Neural progenitor cell (in vitro differentiated cells): Measurements from ENCODE around the gene CYBRD1. TPM values are rescaled to one million over a fixed set of nuclear protein-coding genes. Genes with fewer than 3 reads are reported as not detected.

Source experiments
- DNase-seq: peaks from one replicate; pipeline ENCODE4 v3.0.0-alpha.2; 2016; ENCODE audit warnings: low spot score
- H2AFZ ChIP-seq: fragments of 200-600 bp; sonication (generic); replicated peaks from 2 replicates; pipeline ENCODE4 v1.6.1; 2016; ENCODE audit warnings: antibody characterized with exemption
- H3F3A ChIP-seq: fragments of 200-600 bp; sonication (generic); 2 replicates; pipeline ENCODE4 v1.6.1; 2016; ENCODE audit warnings: antibody characterized with exemption, low read depth
- H3K27ac ChIP-seq: fragments of 200-600 bp; sonication (generic); 2 replicates; pipeline ENCODE4 v1.5.1; 2016; ENCODE audit warnings: mild to moderate bottlenecking
- H3K27me3 ChIP-seq: fragments of 200-600 bp; sonication (generic); 2 replicates; pipeline ENCODE4 v1.6.1; 2016; ENCODE audit warnings: mild to moderate bottlenecking, moderate library complexity
- H3K36me3 ChIP-seq: fragments of 200-600 bp; sonication (generic); 2 replicates; pipeline ENCODE4 v1.5.1; 2016
- H3K4me1 ChIP-seq: fragments of 200-600 bp; sonication (generic); 2 replicates; pipeline ENCODE4 v1.6.1; 2016; ENCODE audit warnings: mixed run types
- H3K4me2 ChIP-seq: fragments of 200-600 bp; sonication (generic); 2 replicates; pipeline ENCODE4 v1.6.1; 2016
- H3K4me3 ChIP-seq: fragments of 200-600 bp; sonication (generic); 2 replicates; pipeline ENCODE4 v1.5.1; 2016
- H3K79me2 ChIP-seq: fragments of 200-600 bp; sonication (generic); 2 replicates; pipeline ENCODE4 v1.6.1; 2016; ENCODE audit warnings: low read depth
- H3K9ac ChIP-seq: fragments of 200-600 bp; sonication (generic); 2 replicates; pipeline ENCODE4 v1.6.1; 2016
- H3K9me3 ChIP-seq: fragments of 200-600 bp; sonication (generic); 2 replicates; pipeline ENCODE4 v1.5.1; 2016; ENCODE audit warnings: low read depth
- H4K20me1 ChIP-seq: fragments of 200-600 bp; sonication (generic); 2 replicates; pipeline ENCODE4 v1.6.1; 2016; ENCODE audit warnings: low read depth
- H3K27ac Mint-ChIP-seq: 3 replicates; pipeline ENCODE4 v1.8.0; 2021; ENCODE audit warnings: mixed read lengths
- H3K27me3 Mint-ChIP-seq: 2 replicates; pipeline ENCODE4 v1.8.0; 2022; ENCODE audit warnings: low read depth, mild to moderate bottlenecking, inconsistent platforms, moderate library complexity, mixed read lengths; ENCODE audit not compliant: insufficient read depth
- H3K36me3 Mint-ChIP-seq: 3 replicates; pipeline ENCODE4 v1.8.0; 2021; ENCODE audit warnings: mixed read lengths
- H3K4me1 Mint-ChIP-seq: 3 replicates; pipeline ENCODE4 v1.8.0; 2021; ENCODE audit warnings: mixed read lengths
- H3K4me3 Mint-ChIP-seq: 3 replicates; pipeline ENCODE4 v1.8.0; 2021; ENCODE audit warnings: mild to moderate bottlenecking, moderate library complexity, mixed read lengths
- H3K9me3 Mint-ChIP-seq: 3 replicates; pipeline ENCODE4 v1.8.0; 2020; ENCODE audit warnings: mixed read lengths
- EZH2 ChIP-seq: fragments of 200-600 bp; sonication (generic); IDR thresholded peaks from 2 replicates; pipeline ENCODE4 v1.6.1; 2017; ENCODE audit warnings: antibody characterized with exemption, mild to moderate bottlenecking, moderate library complexity
- EZH2phosphoT487 ChIP-seq: fragments of 200-600 bp; sonication (generic); IDR thresholded peaks from 2 replicates; pipeline ENCODE4 v1.6.1; 2017; ENCODE audit warnings: antibody characterized with exemption
- total RNA-seq: library from RNA; depleted of rRNA; stranded (reverse); fragments of >200 nt; gene quantifications from 2 replicates; pipeline ENCODE4 v1.2.3, GENCODE V29; 2015; ENCODE audit warnings: low replicate concordance
- TF ChIP-seq, protein P1 (sequence below): fragments of 200-600 bp; sonication (generic); IDR thresholded peaks from 2 replicates; pipeline ENCODE4 v1.5.1; 2017; ENCODE audit warnings: antibody characterized with exemption, mild to moderate bottlenecking

Gene CYBRD1
- total RNA-seq, 1 donor from 2014 or later, result 11.1 TPM

DNA sequence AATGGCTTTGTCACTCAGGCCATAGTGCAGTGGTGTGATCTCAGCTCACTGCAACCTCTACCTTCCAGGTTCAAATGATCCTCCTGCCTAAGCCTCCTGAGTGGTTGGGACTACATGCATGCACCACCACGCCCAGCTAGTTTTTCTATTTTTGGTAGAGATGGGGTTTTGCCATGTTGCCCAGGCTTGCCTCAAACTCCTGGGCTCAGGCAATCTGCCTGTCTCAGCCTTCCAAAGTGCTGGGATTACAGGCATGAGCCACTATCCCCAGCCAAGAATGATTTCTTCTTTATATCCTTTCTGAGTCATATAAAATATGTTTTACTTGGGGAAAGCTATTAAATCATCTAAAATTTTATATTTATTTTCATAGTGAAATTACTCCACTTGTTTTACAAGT, 61.3 kb downstream of the CYBRD1 start:
- H3K36me3 Mint-ChIP-seq, result no peaks in the 10 kb centered on the region
- Histone ChIP-seq H3K9me3 (no peaks in the 10 kb centered on the region), H3K9ac (no peak overlapping the region), H3K27me3 (no peaks in the 10 kb centered on the region), H3F3A (no peaks in the 10 kb centered on the region), H3K36me3 (no peaks in the 10 kb centered on the region), H3K4me3 (no peak overlapping the region), H3K27ac (no peak overlapping the region), H4K20me1 (no peaks in the 10 kb centered on the region), H3K4me2 (no peak overlapping the region), H3K79me2 (no peaks in the 10 kb centered on the region), H2AFZ (no peak overlapping the region), H3K4me1 (no peaks in the 10 kb centered on the region)
- no peak for DNase-seq
- no peak overlapping the region for H3K4me3 Mint-ChIP-seq
- no peak overlapping the region for H3K27ac Mint-ChIP-seq
- H3K9me3 Mint-ChIP-seq, result no peaks in the 10 kb centered on the region
- H3K4me1 Mint-ChIP-seq, result no peaks in the 10 kb centered on the region
- H3K27me3 Mint-ChIP-seq, result peaks cover 2% of the 10 kb centered on the region
- TF ChIP-seq EZH2phosphoT487, result no peak
- TF ChIP-seq, protein P1, sequence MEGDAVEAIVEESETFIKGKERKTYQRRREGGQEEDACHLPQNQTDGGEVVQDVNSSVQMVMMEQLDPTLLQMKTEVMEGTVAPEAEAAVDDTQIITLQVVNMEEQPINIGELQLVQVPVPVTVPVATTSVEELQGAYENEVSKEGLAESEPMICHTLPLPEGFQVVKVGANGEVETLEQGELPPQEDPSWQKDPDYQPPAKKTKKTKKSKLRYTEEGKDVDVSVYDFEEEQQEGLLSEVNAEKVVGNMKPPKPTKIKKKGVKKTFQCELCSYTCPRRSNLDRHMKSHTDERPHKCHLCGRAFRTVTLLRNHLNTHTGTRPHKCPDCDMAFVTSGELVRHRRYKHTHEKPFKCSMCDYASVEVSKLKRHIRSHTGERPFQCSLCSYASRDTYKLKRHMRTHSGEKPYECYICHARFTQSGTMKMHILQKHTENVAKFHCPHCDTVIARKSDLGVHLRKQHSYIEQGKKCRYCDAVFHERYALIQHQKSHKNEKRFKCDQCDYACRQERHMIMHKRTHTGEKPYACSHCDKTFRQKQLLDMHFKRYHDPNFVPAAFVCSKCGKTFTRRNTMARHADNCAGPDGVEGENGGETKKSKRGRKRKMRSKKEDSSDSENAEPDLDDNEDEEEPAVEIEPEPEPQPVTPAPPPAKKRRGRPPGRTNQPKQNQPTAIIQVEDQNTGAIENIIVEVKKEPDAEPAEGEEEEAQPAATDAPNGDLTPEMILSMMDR, result no peak
- no peak for TF ChIP-seq EZH2

DNA sequence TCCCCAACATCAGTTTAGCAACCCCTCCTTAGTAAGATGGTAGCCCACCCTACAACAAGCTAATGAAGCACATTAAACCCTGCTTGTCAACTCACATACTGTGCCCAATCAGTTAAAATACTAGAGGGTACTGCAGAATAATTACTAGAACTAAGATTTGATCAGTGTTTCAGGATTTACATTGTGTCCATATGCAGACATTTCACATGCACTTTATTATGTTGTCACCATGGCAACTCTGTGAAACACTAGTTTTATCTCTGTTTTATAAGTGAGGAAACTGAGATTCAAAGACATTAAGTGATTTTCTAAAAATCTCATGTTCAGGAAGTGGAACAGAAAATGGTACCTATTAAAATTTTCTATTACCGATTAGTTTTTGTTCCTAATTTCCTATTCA, 61.7 kb downstream of the CYBRD1 start:
- Histone ChIP-seq H3K4me1 (no peaks in the 10 kb centered on the region), H3K4me3 (no peak overlapping the region), H3K27me3 (no peaks in the 10 kb centered on the region), H3F3A (no peaks in the 10 kb centered on the region), H4K20me1 (no peaks in the 10 kb centered on the region), H3K27ac (no peak overlapping the region), H3K79me2 (no peaks in the 10 kb centered on the region), H3K36me3 (no peaks in the 10 kb centered on the region), H3K4me2 (no peak overlapping the region), H3K9me3 (no peaks in the 10 kb centered on the region), H2AFZ (no peak overlapping the region), H3K9ac (no peak overlapping the region)
- no peak overlapping the region for H3K4me3 Mint-ChIP-seq
- DNase-seq, result no peak
- H3K9me3 Mint-ChIP-seq, result no peaks in the 10 kb centered on the region
- TF ChIP-seq, protein P1, result no peak
- no peak for TF ChIP-seq EZH2phosphoT487
- no peak for TF ChIP-seq EZH2
- no peaks in the 10 kb centered on the region for H3K36me3 Mint-ChIP-seq
- no peaks in the 10 kb centered on the region for H3K4me1 Mint-ChIP-seq
- H3K27me3 Mint-ChIP-seq, result peaks cover 2% of the 10 kb centered on the region
- no peak overlapping the region for H3K27ac Mint-ChIP-seq

DNA sequence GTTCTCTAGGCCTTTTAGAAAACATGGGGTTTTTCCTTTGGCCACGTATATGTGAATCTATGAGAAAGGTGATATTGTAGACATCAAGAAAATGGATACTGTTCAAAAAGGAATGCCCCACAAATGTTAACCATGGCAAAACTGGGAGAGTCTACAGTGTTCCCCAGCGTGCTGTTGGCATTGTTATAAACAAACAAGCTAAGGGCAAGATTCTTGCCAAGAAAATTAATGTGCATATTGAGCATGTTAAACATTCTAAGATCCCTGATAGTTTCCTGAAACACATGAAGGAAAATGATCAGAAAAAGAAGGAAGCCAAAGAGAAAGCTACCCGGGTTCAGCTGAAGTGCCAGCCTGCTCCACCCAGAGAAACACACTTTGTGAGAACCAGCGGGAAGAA, 64.9 kb downstream of the CYBRD1 start:
- DNase-seq, result no peak
- H2AFZ ChIP-seq, result peak overlapping the region; percentile 10
- H4K20me1 ChIP-seq, result no peaks in the 10 kb centered on the region
- no peaks in the 10 kb centered on the region for H3K79me2 ChIP-seq
- peaks cover 2% of the 10 kb centered on the region for H3K4me1 ChIP-seq
- no peak for TF ChIP-seq EZH2
- TF ChIP-seq, protein P1, result no peak
- no peak for TF ChIP-seq EZH2phosphoT487
- no peak overlapping the region for H3K4me3 Mint-ChIP-seq
- H3K36me3 ChIP-seq, result no peaks in the 10 kb centered on the region
- H3K27me3 Mint-ChIP-seq, result peaks cover 7% of the 10 kb centered on the region
- no peak overlapping the region for H3K4me3 ChIP-seq
- H3K9me3 ChIP-seq, result no peaks in the 10 kb centered on the region
- H3K27ac ChIP-seq, result no peak overlapping the region
- no peaks in the 10 kb centered on the region for H3K27me3 ChIP-seq
- no peak overlapping the region for H3K27ac Mint-ChIP-seq
- H3K9me3 Mint-ChIP-seq, result no peaks in the 10 kb centered on the region
- H3F3A ChIP-seq, result no peaks in the 10 kb centered on the region
- H3K36me3 Mint-ChIP-seq, result no peaks in the 10 kb centered on the region
- H3K4me1 Mint-ChIP-seq, result peaks cover 4% of the 10 kb centered on the region
- no peak overlapping the region for H3K4me2 ChIP-seq
- H3K9ac ChIP-seq, result no peak overlapping the region

DNA sequence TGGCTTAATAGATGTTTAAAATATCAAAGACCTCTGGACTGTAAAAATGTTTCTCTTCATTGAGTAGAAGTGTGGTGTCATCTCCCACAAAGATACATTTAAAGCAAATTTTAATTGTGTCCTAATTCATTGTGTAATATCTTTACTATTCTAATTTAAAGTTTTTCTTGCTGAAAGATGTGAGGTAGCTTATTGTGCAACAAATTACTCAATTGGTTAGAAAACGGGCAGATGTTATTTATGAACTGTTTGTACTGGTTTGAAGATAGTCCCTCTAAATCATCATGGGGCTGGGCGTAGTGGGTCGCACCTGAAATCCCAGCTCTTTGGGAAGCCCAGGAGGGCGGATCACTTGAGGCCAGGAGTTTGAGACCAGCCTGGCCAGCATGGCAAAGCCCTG, 65.3 kb downstream of the CYBRD1 start:
- Histone ChIP-seq H3K9ac (no peak overlapping the region), H3K27me3 (no peaks in the 10 kb centered on the region), H3K9me3 (no peaks in the 10 kb centered on the region), H3K4me3 (no peak overlapping the region), H3F3A (no peaks in the 10 kb centered on the region), H3K36me3 (no peaks in the 10 kb centered on the region), H3K27ac (no peak overlapping the region), H4K20me1 (no peaks in the 10 kb centered on the region), H3K4me2 (no peak overlapping the region), H3K4me1 (peaks cover 4% of the 10 kb centered on the region), H2AFZ (peak overlapping the region; percentile 10), H3K79me2 (no peaks in the 10 kb centered on the region)
- Mint-ChIP-seq H3K4me3 (no peak overlapping the region), H3K4me1 (peaks cover 6% of the 10 kb centered on the region), H3K27ac (no peak overlapping the region), H3K27me3 (peaks cover 7% of the 10 kb centered on the region), H3K36me3 (no peaks in the 10 kb centered on the region), H3K9me3 (no peaks in the 10 kb centered on the region)
- TF ChIP-seq, protein P1, result no peak
- TF ChIP-seq EZH2 (no peak), EZH2phosphoT487 (no peak)
- DNase-seq, result no peak
